Uterus (tissue), 2 donors: Measurements from ENCODE around the gene FCRL4.

Experiments
- POLR2A ChIP-seq, 2 donors: fragments of 450-650 bp; IDR thresholded peaks; one replicate each; pipeline ENCODE4 v1.6.1; 2016; ENCODE audit warnings: antibody characterized with exemption in 2 of 2, mild to moderate bottlenecking in 1 of 2, moderate library complexity in 1 of 2
- TF ChIP-seq, protein P1 (sequence below), 4 experiments: fragments of 200-600 bp in 2 of 4; fragments of 450-650 bp in 2 of 4; sonication (generic) in 2 of 4; IDR thresholded peaks; one replicate each; pipeline ENCODE4 v1.5.1; 2016 to 2019; ENCODE audit warnings: antibody characterized with exemption in 4 of 4, mild to moderate bottlenecking in 2 of 4, moderate library complexity in 1 of 4

DNA sequence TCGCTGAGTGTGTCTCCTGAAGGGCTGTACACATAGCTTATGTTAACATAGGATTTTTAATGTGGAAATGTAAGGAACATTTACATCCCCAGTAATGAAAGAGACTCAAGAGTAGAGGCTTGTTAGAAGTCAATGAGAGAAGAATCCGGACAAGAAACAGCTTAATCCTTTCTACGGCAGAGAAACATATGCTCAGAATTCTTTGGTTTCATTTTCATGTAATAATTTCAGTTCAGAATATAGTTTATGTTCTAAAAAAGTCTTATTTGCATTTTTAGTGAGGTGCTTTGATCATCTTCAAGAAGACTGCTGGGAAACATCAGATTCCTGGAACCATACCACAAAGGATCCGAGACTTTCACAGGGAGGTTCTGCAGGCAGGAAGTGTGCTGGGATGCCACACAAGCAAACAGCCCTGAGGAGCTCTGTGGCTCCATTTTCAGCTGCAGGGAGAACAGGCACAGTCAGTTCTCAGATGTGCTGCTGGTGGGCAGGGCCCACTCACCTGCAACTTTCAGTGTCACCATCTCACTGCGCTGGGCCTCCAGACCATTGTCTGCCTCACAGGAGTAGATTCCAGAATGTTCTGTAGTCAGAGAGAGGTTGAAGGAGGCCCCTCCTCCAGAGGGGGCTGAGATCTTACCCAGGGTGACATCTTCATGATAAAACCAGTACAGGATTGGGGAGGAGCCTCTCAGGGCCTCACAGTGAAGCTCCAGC is 74.0 kb downstream of the FCRL4 start:
- TF ChIP-seq, protein P1, sequence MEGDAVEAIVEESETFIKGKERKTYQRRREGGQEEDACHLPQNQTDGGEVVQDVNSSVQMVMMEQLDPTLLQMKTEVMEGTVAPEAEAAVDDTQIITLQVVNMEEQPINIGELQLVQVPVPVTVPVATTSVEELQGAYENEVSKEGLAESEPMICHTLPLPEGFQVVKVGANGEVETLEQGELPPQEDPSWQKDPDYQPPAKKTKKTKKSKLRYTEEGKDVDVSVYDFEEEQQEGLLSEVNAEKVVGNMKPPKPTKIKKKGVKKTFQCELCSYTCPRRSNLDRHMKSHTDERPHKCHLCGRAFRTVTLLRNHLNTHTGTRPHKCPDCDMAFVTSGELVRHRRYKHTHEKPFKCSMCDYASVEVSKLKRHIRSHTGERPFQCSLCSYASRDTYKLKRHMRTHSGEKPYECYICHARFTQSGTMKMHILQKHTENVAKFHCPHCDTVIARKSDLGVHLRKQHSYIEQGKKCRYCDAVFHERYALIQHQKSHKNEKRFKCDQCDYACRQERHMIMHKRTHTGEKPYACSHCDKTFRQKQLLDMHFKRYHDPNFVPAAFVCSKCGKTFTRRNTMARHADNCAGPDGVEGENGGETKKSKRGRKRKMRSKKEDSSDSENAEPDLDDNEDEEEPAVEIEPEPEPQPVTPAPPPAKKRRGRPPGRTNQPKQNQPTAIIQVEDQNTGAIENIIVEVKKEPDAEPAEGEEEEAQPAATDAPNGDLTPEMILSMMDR (IDR thresholded peaks at IDR 0.05): no peak
- TF ChIP-seq POLR2A (IDR thresholded peaks at IDR 0.05): no peak
